ENCODE measurements around the gene CEACAM6. TPM values are rescaled to one million over a fixed set of nuclear protein-coding genes. Genes with fewer than 3 reads are reported as not detected.
"Not testable (repeated sequence)": the region's sequence is repeated elsewhere in the genome, so short reads cannot be mapped to it uniquely, and the experiment has no call there.

The CEACAM6 gene
- total RNA-seq, 1 donor, result not detected

DNA sequence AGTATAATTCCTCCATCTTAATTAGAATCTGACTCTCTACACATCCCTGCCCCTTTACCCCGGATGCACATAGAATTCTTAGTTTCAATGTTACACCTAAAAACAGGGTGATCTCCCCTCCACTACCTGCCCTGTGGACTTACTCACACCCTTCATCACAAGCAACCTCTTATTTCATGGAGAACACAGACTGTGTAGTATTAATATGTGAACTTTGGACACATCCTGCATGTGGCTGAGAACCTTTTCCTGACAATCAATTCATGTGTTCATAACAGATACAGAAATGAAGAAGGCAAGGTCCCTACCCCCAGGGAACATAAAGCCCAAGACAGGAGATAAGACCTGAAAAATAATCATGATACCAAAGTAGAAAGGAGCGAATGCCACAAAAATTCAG, 11.8 kb downstream of the CEACAM6 start:
- DNase-seq (ENCODE audit: low read depth), result no peak

DNA sequence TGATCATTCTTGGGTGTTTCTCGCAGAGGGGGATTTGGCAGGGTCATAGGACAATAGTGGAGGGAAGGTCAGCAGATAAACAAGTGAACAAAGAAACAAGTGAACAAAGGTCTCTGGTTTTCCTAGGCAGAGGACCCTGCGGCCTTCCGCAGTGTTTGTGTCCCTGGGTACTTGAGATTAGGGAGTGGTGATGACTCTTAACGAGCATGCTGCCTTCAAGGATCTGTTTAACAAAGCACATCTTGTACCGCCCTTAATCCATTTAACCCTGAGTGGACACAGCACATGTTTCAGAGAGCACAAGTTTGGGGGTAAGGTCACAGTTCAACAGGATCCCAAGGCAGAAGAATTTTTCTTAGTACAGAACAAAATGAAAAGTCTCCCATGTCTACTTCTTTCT, 12.8 kb downstream of the CEACAM6 start:
- not testable (repeated sequence) for H3K4me3 ChIP-seq (ENCODE audit: low read depth, low read length); DNase-seq (ENCODE audit: low read depth)

More for the DNA sequence above, 11.8 kb downstream of the CEACAM6 start:
- H3K4me3 ChIP-seq (ENCODE audit: low read depth, low read length), result no peak overlapping the region
- TF ChIP-seq, protein P1, sequence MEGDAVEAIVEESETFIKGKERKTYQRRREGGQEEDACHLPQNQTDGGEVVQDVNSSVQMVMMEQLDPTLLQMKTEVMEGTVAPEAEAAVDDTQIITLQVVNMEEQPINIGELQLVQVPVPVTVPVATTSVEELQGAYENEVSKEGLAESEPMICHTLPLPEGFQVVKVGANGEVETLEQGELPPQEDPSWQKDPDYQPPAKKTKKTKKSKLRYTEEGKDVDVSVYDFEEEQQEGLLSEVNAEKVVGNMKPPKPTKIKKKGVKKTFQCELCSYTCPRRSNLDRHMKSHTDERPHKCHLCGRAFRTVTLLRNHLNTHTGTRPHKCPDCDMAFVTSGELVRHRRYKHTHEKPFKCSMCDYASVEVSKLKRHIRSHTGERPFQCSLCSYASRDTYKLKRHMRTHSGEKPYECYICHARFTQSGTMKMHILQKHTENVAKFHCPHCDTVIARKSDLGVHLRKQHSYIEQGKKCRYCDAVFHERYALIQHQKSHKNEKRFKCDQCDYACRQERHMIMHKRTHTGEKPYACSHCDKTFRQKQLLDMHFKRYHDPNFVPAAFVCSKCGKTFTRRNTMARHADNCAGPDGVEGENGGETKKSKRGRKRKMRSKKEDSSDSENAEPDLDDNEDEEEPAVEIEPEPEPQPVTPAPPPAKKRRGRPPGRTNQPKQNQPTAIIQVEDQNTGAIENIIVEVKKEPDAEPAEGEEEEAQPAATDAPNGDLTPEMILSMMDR (IDR thresholded peaks at IDR 0.05; ENCODE audit: insufficient read depth, low read length), result no peak

DNA sequence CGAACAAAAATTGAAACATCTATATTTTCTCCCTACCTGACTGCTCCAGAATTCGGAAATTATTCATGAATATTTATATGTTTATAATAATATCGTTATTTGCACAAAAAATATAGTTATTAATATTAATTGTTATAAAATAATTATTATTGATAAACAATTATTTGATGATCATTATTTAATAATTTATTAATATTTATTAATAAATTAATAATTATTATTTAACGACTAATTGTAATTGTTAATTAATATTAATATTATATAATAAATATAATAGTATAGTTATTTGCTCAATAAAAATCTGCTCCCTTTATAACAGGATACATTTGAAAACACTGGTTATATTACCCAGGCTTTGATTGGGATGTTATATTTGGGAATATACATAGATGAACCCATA, 14.3 kb downstream of the CEACAM6 start:
- TF ChIP-seq, protein P1 (IDR thresholded peaks at IDR 0.05; ENCODE audit: insufficient read depth, low read length), result no peak
- no peak overlapping the region for H3K4me3 ChIP-seq (ENCODE audit: low read depth, low read length)
- no peak for DNase-seq (ENCODE audit: low read depth)

DNA sequence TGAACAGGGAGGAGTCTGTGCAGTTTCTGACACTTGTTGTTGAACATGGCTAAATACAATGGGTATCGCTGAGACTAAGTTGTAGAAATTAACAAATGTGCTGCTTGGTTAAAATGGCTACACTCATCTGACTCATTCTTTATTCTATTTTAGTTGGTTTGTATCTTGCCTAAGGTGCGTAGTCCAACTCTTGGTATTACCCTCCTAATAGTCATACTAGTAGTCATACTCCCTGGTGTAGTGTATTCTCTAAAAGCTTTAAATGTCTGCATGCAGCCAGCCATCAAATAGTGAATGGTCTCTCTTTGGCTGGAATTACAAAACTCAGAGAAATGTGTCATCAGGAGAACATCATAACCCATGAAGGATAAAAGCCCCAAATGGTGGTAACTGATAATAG, 16.1 kb downstream of the CEACAM6 start:
- no peak overlapping the region for H3K4me3 ChIP-seq (ENCODE audit: low read depth, low read length)
- no peak for DNase-seq (ENCODE audit: low read depth)
- TF ChIP-seq, protein P1 (IDR thresholded peaks at IDR 0.05; ENCODE audit: insufficient read depth, low read length), result no peak

DNA sequence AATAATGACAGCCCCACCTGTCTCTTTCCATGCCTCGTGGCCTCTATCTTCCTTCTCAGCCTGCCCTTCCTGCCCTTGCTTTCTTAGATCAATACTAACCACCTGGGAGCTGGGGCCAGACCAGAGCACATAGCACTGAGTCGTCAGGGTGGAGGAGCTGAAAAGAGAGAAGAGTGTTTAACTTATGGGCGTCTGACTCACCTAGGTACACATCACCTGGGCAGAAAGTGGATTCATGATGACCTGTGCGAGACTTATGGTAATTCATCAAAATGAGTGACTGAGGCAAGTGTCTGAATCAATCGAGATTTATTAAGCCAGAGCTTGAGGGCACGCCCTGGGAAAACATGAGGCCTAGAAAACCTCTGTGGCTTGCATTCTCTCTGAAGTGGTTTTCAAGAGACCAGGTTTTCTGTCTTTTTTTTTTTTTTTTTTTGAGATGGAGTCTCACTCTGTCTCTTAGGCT, 19.2 kb downstream of the CEACAM6 start:
- TF ChIP-seq, protein P1 (IDR thresholded peaks at IDR 0.05; ENCODE audit: insufficient read depth, low read length), result no peak
- H3K4me3 ChIP-seq (ENCODE audit: low read depth, low read length), result no peak overlapping the region

DNA sequence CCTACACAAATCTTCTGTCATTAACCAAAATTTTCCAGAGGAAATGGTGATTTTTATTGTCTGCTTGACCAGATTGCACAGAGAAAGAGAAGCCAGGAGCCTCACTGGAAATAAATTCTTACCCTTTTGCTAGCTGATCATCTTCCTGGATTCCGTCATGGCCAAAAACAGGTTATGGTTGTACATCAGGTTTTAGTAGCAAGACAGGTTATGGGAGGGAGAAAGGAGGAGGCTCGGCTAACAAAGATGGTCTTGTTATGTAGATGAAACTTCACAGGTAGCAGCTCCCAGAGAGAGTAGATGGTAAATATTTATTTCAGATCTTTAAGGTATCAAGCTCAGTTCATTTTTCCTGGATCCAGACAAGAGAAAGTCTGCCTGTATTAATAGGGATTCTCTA, 21.4 kb downstream of the CEACAM6 start:
- no peak for DNase-seq (ENCODE audit: low read depth)
- TF ChIP-seq, protein P1 (IDR thresholded peaks at IDR 0.05; ENCODE audit: insufficient read depth, low read length), result no peak
- H3K4me3 ChIP-seq (ENCODE audit: low read depth, low read length), result no peak overlapping the region

More for the DNA sequence above, 19.2 kb downstream of the CEACAM6 start:
- DNase-seq (ENCODE audit: low read depth), result no peak

DNA sequence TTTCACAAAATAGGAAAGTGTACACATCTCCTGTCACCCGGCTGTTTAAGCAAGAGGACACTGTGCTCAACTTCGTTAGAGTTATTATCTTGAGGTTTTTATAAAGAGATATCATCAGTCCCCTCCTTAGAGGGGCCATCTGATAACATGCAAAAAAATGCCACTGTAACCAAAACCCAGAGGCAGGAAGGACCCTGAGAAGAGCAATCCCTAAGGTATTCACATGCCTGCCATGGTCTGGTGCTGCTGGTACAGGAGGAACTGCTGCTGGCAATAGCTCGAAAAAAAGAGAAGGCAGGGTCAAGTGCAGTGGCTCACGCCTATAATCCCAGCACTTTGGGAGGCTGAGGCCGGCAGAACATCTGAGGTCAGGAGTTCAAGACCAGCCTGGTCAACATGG, 28.3 kb downstream of the CEACAM6 start:
- DNase-seq (ENCODE audit: low read depth), result no peak
- TF ChIP-seq, protein P1 (IDR thresholded peaks at IDR 0.05; ENCODE audit: insufficient read depth, low read length), result no peak
- H3K4me3 ChIP-seq (ENCODE audit: low read depth, low read length), result no peak overlapping the region
